Psoas muscle (tissue), 8 donors: ENCODE measurements around the gene ZNF691. TPM values are rescaled to one million over a fixed set of nuclear protein-coding genes. Genes with fewer than 3 reads are reported as not detected.

ENCODE experiments used
- ATAC-seq, 4 donors: fragments of 200-7000 bp; cut with Tn5 transposase; one replicate each; pipeline ENCODE4 v1.9.1; 2020; ENCODE audit warnings: moderate library complexity in 3 of 4, mild to moderate bottlenecking in 2 of 4
- DNase-seq, 2 donors: peaks; one replicate each; pipeline ENCODE4 v3.0.0-alpha.2; 2020
- H3K27ac ChIP-seq: fragments of 200-600 bp; one replicate; pipeline ENCODE4 v1.8.0; 2022
- H3K27me3 ChIP-seq, 3 donors: fragments of 200-600 bp in 1 of 3; one replicate each; pipeline versions ENCODE4 v1.6.1 to v1.8.0; 2013 to 2022; ENCODE audit warnings: low read length in 2 of 3, mild to moderate bottlenecking in 2 of 3, moderate library complexity in 1 of 3; ENCODE audit not compliant: insufficient read depth in 3 of 3
- H3K36me3 ChIP-seq, 2 donors: fragments of 200-600 bp in 1 of 2; one replicate each; pipeline versions ENCODE4 v1.6.1 to v1.8.0; 2013 to 2022; ENCODE audit warnings: low read depth in 1 of 2, mild to moderate bottlenecking in 1 of 2, moderate library complexity in 1 of 2; ENCODE audit not compliant: insufficient read depth in 1 of 2
- H3K4me1 ChIP-seq: fragments of 200-600 bp; one replicate; pipeline ENCODE4 v1.8.0; 2022
- H3K4me3 ChIP-seq: fragments of 200-600 bp; one replicate; pipeline ENCODE4 v1.8.0; 2022; ENCODE audit warnings: mild to moderate bottlenecking
- H3K9me3 ChIP-seq: fragments of 200-600 bp; one replicate; pipeline ENCODE4 v1.8.0; 2022
- WGBS, 3 donors: extraction: QIAGEN DNeasy Blood & Tissue Kit; methylation state at CpG; one replicate each; pipeline versions ENCODE4 v1.1.6 to v1.1.7; 2013; 5-methylcytosine and 5-hydroxymethylcytosine counted together
- intact Hi-C, 2 donors: fragments of 100-400 bp; cut with DNase I; formaldehyde crosslinking; loops; one replicate each; pipeline versions ENCODE4 v1.11.0 to v1.14.2; 2022
- polyA plus RNA-seq, 3 donors: library from polyadenylated mRNA; stranded (reverse); fragments of 200-250 nt; gene quantifications; one replicate each; pipeline ENCODE4 v1.2.3, GENCODE V29; 2013
- total RNA-seq, 4 donors: library from RNA; stranded (reverse); fragmentation: NEBNext Ultra II Directional in 2 of 4; extraction: Animal tissue kit (Norgen Biotek cat#: 25700) in 2 of 4; gene quantifications; one replicate each; pipeline versions ENCODE4 v1.2.1 to v1.2.4, GENCODE V29; 2021 to 2023
- TF ChIP-seq, protein P1 (sequence below): fragments of 200-600 bp; IDR thresholded peaks from one replicate; pipeline ENCODE4 v1.8.0; 2022; ENCODE audit warnings: antibody characterized with exemption
- donor health status: healthy with polysubstance abuse.
- donor health status: DM: no; HTN: no; CAD: no; lungs with moderate emphysema.
- donor health status: Bipolar disorder and iron deficiency.
- donor health status: healthy.
- donor health status: DM: yes; HTN: yes; CAD: no.
- donor health status: DM: no; HTN: no; CAD: no.
- donor health status: DM: no; HTN: no; CAD: no.
- donor health status: DM: yes; HTN: yes; CAD: no.

Gene ZNF691
- total and polyA plus RNA-seq, 7 donors = 4.8 to 10.8 (median 7.0) TPM

DNA sequence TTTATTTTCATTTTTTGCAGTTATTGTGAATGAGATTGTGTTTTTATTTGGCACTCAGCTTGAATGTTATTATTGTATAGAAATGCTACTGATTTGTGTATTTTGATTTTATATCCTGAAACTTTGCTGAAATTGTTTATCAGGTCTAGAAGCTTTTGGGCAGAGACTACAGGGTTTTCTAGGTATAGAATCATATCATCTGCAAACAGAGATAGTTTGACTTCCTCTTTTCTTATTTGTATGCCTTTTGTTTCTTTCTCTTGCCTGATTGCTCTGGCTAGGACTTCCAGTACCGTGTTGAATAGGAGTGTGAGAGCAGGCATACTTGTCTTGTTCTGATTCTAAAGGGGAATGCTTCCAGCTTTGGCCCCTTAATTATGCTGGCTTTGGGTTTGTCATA lies 27.3 kb downstream of the ZNF691 start:
- Histone ChIP-seq H3K27ac (no peak overlapping the region), H3K4me1 (no peaks in the 10 kb centered on the region), H3K36me3 (no peaks in the 10 kb centered on the region), H3K27me3 (peaks cover 0 to 10% (median 0%) of the 10 kb centered on the region in 3 donors), H3K9me3 (peaks cover 4% of the 10 kb centered on the region), H3K4me3 (no peak overlapping the region)
- intact Hi-C loops = no loop called here
- ATAC-seq (no peak), DNase-seq (no peak)
- WGBS, 3 donors = 78 to 96% (median 83%) methylated on average over 1 of the region's 1 CpG
- TF ChIP-seq, protein P1, sequence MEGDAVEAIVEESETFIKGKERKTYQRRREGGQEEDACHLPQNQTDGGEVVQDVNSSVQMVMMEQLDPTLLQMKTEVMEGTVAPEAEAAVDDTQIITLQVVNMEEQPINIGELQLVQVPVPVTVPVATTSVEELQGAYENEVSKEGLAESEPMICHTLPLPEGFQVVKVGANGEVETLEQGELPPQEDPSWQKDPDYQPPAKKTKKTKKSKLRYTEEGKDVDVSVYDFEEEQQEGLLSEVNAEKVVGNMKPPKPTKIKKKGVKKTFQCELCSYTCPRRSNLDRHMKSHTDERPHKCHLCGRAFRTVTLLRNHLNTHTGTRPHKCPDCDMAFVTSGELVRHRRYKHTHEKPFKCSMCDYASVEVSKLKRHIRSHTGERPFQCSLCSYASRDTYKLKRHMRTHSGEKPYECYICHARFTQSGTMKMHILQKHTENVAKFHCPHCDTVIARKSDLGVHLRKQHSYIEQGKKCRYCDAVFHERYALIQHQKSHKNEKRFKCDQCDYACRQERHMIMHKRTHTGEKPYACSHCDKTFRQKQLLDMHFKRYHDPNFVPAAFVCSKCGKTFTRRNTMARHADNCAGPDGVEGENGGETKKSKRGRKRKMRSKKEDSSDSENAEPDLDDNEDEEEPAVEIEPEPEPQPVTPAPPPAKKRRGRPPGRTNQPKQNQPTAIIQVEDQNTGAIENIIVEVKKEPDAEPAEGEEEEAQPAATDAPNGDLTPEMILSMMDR = no peak

DNA sequence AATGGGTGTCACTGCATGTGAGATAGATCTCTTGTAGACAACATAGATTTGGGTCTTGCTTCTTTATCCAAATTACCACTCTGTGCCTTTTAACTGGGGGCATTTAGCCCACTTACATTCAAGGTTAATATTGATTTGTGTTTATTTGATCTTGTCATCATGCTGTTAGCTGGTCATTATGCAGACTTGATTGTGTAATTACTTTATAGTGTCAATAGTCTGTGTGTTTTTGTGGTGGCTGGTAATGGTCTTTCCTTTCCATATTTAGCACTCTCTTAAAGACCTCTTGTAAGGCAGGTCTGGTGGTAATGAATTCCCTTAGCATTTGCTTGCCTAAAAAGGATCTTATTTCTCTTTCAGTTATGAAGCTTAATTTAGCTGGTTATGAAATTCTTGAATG lies 29.6 kb downstream of the ZNF691 start:
- DNase-seq = no peak
- H3K27ac ChIP-seq = no peak overlapping the region
- H3K4me3 ChIP-seq = no peak overlapping the region
- ATAC-seq = no peak
- peaks cover 4% of the 10 kb centered on the region for H3K9me3 ChIP-seq
- TF ChIP-seq, protein P1 = no peak
- intact Hi-C loops = no loop called here
- H3K27me3 ChIP-seq = peaks cover 0 to 10% (median 2%) of the 10 kb centered on the region in 3 donors
- H3K36me3 ChIP-seq = no peaks in the 10 kb centered on the region
- no peaks in the 10 kb centered on the region for H3K4me1 ChIP-seq

DNA sequence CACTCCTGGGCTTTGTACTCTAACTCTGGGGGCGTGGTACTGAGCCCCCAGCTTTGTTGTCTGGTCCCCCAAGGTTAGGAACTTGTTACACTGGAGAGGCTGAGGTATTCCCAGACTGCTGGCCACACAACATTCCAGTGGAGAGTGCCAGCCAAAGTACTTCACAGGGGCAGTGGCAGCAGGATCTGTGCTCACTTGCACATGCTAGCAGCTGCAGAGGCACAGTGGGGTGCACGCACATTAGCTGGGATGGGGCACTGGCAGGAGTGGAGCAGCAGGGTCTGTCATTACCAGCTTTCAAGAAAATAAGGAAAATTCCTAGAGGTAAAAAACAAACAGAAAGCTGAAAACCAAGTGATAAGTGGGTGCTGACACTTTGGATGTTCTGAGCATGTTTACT lies 31.0 kb downstream of the ZNF691 start:
- peaks cover 0 to 14% (median 2%) of the 10 kb centered on the region in 3 donors for H3K27me3 ChIP-seq
- 36 to 67% (median 50%) methylated on average over 2 of the region's 2 CpGs for WGBS, 3 donors
- H3K4me3 ChIP-seq = no peak overlapping the region
- H3K27ac ChIP-seq = no peak overlapping the region
- TF ChIP-seq, protein P1 = no peak
- no peaks in the 10 kb centered on the region for H3K36me3 ChIP-seq
- peaks cover 4% of the 10 kb centered on the region for H3K9me3 ChIP-seq
- intact Hi-C loops = no loop called here
- ATAC-seq (no peak), DNase-seq (no peak)
- H3K4me1 ChIP-seq = no peaks in the 10 kb centered on the region

DNA sequence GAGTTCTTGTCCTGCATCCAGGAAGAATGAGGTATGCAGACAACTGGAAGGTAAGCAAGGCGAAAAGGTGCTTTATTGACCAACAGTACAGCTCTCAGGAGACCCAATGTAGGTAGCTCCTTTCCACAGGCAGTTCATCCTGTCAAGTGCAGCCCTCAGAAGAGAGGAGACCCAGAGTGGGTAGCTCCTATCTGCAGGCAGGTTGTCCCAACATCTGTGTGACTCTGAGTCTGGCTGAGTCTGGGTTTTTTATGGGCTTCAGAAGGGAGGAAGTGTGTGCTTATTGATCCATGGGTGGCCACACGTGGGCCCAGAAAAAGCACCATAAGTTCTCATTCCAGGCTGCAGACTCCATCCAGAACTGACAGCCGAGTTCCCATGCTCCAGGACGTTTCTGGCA lies 34.0 kb downstream of the ZNF691 start:
- intact Hi-C loops = no loop called here
- TF ChIP-seq, protein P1 = no peak
- no peaks in the 10 kb centered on the region for H3K9me3 ChIP-seq
- no peak for ATAC-seq
- no peaks in the 10 kb centered on the region for H3K36me3 ChIP-seq
- 47 to 63% (median 52%) methylated on average over 4 of the region's 4 CpGs for WGBS, 3 donors
- no peaks in the 10 kb centered on the region for H3K4me1 ChIP-seq
- DNase-seq = no peak
- H3K27me3 ChIP-seq = peaks cover 0 to 14% (median 2%) of the 10 kb centered on the region in 3 donors
- H3K27ac ChIP-seq = no peak overlapping the region
- H3K4me3 ChIP-seq = no peak overlapping the region

DNA sequence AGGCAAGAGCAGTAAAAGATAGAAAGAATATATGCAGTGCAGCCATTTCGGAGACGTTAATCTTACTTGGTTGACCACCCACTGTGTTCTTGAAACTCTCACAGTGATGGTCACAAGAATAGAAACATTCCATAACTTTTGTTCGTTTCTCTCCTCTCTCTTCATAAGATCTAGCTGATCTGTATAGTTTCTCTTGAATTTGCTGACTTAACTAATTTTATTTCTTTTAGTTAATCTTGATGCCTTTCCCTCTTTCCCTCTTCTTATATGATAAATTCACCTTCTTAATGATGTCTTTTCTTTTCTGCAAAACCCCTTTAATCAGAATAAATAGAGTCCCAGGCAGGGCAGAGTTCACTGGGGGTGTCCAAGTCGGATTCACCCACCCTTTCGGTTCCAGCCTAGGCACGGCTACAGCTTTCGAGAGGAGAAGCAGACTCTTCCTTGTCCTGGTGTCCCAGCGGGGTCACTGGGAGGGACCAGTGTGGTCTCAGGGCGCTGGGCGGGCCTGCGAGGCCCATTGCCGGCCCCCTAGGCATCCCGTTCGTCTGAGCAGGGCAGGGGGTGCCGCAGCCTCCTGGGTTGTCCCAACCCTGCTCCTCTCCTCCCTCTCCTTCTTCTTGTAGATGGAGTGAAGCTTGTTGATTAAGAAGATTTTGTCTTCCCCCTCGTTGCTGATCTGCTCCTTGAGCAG lies 39.8 kb downstream of the ZNF691 start:
- peaks cover 0 to 3% (median 0%) of the 10 kb centered on the region in 3 donors for H3K27me3 ChIP-seq
- 77 to 82% (median 79%) methylated on average over 16 of the region's 16 CpGs for WGBS, 3 donors
- DNase-seq (no peak), ATAC-seq (no peak)
- intact Hi-C loops = no loop called here
- no peak overlapping the region for H3K27ac ChIP-seq
- TF ChIP-seq, protein P1 = no peak
- H3K4me1 ChIP-seq = no peaks in the 10 kb centered on the region
- no peaks in the 10 kb centered on the region for H3K9me3 ChIP-seq
- no peaks in the 10 kb centered on the region for H3K36me3 ChIP-seq
- no peak overlapping the region for H3K4me3 ChIP-seq
